Lower lobe of right lung (tissue), 2 donors: ENCODE data around the gene STX2. TPM values are rescaled to one million over a fixed set of nuclear protein-coding genes. Genes with fewer than 3 reads are reported as not detected.

Source experiments
- ATAC-seq, 2 donors: fragments of 200-7000 bp; cut with Tn5 transposase; one replicate each; pipeline ENCODE4 v1.9.1; 2020 to 2022; ENCODE audit warnings: mild to moderate bottlenecking in 2 of 2, moderate library complexity in 2 of 2
- DNase-seq: peaks from one replicate; pipeline ENCODE4 v3.0.0-alpha.2; 2020
- H3K27ac ChIP-seq: fragments of 200-600 bp; one replicate; pipeline ENCODE4 v1.8.0; 2022
- H3K27me3 ChIP-seq: fragments of 200-600 bp; one replicate; pipeline ENCODE4 v1.8.0; 2022; ENCODE audit warnings: low read depth
- H3K36me3 ChIP-seq: fragments of 200-600 bp; one replicate; pipeline ENCODE4 v1.8.0; 2022; ENCODE audit warnings: mild to moderate bottlenecking
- H3K4me1 ChIP-seq: fragments of 200-600 bp; one replicate; pipeline ENCODE4 v1.8.0; 2022
- H3K4me3 ChIP-seq: fragments of 200-600 bp; one replicate; pipeline ENCODE4 v1.8.0; 2022; ENCODE audit warnings: mild to moderate bottlenecking
- H3K9me3 ChIP-seq: fragments of 200-600 bp; one replicate; pipeline ENCODE4 v1.8.0; 2022
- intact Hi-C: fragments of 100-400 bp; cut with DNase I; formaldehyde crosslinking; loops from one replicate; pipeline ENCODE4 v1.11.0; 2022
- total RNA-seq: library from RNA; stranded (reverse); fragmentation: NEBNext Ultra II Directional; extraction: Animal tissue kit (Norgen Biotek cat#: 25700); gene quantifications from one replicate; pipeline ENCODE4 v1.2.1, GENCODE V29; 2021
- TF ChIP-seq, protein P1 (sequence below): fragments of 200-600 bp; IDR thresholded peaks from one replicate; pipeline ENCODE4 v1.8.0; 2022; ENCODE audit warnings: antibody characterized with exemption, mild to moderate bottlenecking
- donor health status: DM: no; HTN: yes; CAD: no; lungs with severe emphysema.

Gene STX2
- total RNA-seq, 1 donor from 2014 or later = 24.6 TPM

DNA sequence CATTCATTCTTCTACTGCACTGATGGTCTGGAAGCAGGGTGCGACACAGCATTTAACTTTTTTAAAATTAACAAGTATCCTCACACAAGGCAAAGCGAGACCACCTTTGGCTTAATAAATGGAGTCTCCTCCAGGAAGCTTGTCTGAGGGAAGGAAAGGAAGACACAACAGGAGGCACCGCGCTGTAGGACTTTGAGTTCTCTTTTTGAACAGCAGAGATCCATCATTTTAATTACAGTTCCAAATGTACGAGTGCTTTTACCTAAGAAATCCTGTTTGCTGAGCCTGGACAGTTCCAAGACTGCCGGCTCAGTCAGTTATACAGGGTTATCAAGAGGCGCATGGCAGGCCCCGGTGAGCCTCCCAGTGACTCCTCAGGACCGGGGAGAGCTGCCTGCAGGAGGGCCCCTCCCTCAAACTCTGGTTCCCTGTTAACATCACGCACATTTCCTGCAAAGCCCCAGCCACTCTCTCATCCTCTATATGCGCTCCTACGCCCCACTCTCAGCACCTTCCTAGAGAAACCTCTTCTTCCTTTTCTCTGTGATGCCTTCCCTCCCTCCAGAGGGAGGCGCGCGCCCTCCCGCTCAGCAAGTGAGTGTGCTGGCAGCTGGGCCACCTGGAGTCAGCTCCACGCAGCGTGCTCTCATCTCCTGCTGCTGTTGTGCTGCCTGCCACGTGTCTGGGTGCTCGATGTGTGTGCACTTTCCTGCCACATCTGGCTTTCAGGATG is 46.1 kb downstream of the STX2 start:
- Histone ChIP-seq H3K27me3 (no peaks in the 10 kb centered on the region), H3K27ac (no peak overlapping the region), H3K4me3 (no peak overlapping the region), H3K4me1 (no peaks in the 10 kb centered on the region), H3K9me3 (no peaks in the 10 kb centered on the region), H3K36me3 (peaks cover 94% of the 10 kb centered on the region)
- TF ChIP-seq, protein P1, sequence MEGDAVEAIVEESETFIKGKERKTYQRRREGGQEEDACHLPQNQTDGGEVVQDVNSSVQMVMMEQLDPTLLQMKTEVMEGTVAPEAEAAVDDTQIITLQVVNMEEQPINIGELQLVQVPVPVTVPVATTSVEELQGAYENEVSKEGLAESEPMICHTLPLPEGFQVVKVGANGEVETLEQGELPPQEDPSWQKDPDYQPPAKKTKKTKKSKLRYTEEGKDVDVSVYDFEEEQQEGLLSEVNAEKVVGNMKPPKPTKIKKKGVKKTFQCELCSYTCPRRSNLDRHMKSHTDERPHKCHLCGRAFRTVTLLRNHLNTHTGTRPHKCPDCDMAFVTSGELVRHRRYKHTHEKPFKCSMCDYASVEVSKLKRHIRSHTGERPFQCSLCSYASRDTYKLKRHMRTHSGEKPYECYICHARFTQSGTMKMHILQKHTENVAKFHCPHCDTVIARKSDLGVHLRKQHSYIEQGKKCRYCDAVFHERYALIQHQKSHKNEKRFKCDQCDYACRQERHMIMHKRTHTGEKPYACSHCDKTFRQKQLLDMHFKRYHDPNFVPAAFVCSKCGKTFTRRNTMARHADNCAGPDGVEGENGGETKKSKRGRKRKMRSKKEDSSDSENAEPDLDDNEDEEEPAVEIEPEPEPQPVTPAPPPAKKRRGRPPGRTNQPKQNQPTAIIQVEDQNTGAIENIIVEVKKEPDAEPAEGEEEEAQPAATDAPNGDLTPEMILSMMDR = no peak
- DNase-seq (no peak), ATAC-seq (no peak)
- intact Hi-C loops = no loop called here

GRCh38 chr12:130791629-130792028 is 47.4 kb downstream of the STX2 start:
- H3K9me3 ChIP-seq = no peaks in the 10 kb centered on the region
- intact Hi-C loops = no loop called here
- no peaks in the 10 kb centered on the region for H3K27me3 ChIP-seq
- ATAC-seq (no peak), DNase-seq (no peak)
- TF ChIP-seq, protein P1 = no peak
- H3K27ac ChIP-seq = no peak overlapping the region
- no peak overlapping the region for H3K4me3 ChIP-seq
- H3K4me1 ChIP-seq = no peaks in the 10 kb centered on the region
- H3K36me3 ChIP-seq = peaks cover 85% of the 10 kb centered on the region

- TF ChIP-seq, protein P1 = no peak
- DNase-seq (no peak), ATAC-seq (no peak)
- Histone ChIP-seq H3K4me1 (no peaks in the 10 kb centered on the region), H3K9me3 (peaks cover 11% of the 10 kb centered on the region), H3K27me3 (no peaks in the 10 kb centered on the region), H3K36me3 (peaks cover 53% of the 10 kb centered on the region), H3K4me3 (no peak overlapping the region), H3K27ac (no peak overlapping the region)
- intact Hi-C loops = no loop called here
Measured at GRCh38 chr12:130788515-130788914, 50.5 kb downstream of the STX2 start.

GRCh38 chr12:130787445-130788410 is 51.3 kb downstream of the STX2 start:
- TF ChIP-seq, protein P1 = no peak
- Histone ChIP-seq H3K36me3 (peaks cover 46% of the 10 kb centered on the region), H3K4me1 (no peaks in the 10 kb centered on the region), H3K4me3 (no peak overlapping the region), H3K27me3 (no peaks in the 10 kb centered on the region), H3K27ac (no peak overlapping the region), H3K9me3 (peaks cover 11% of the 10 kb centered on the region)
- intact Hi-C loops = no loop called here
- DNase-seq = no peak
- ATAC-seq = peak; percentile 9 to 22

- Histone ChIP-seq H3K4me1 (no peaks in the 10 kb centered on the region), H3K36me3 (peaks cover 39% of the 10 kb centered on the region), H3K27me3 (no peaks in the 10 kb centered on the region), H3K27ac (no peak overlapping the region), H3K9me3 (peaks cover 11% of the 10 kb centered on the region), H3K4me3 (no peak overlapping the region)
- ATAC-seq = peak in 1 of 2 donors; percentile 21
- intact Hi-C loops = no loop called here
- TF ChIP-seq, protein P1 = no peak
- no peak for DNase-seq
Measured at GRCh38 chr12:130787041-130787440, 52.0 kb downstream of the STX2 start.
